DMS 273 treated with DMSO at 0.1 percent for 48 hours (cell line): Measurements from ENCODE around the gene RHO.
"Not testable (repeated sequence)": the region's sequence is repeated elsewhere in the genome, so short reads cannot be mapped to it uniquely, and the experiment has no call there.

Experiments
- DNase-seq: peaks from one replicate; lab custom pipeline; 2025; lab: John Stamatoyannopoulos, UW

The RHO gene

DNA sequence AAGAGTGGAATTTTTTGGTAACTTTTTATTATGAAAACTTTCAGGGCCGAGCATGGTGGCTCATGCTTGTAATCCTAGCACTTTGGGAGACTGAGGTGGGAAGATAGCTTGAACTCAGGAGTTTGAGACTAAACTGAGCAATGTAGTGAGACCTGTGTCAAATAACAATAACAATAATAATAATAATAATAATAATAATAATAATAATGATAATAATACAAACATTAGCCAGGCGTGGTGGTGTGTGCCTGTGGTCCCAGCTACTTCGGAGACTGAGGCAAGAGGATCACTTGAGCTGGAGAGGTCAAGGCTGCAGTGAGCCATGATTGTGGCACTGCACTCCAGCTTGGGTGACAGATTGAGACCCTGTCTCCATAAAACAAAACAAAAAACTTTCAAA is 17.5 kb downstream of the RHO start:
- DNase-seq: not testable (repeated sequence)

- DNase-seq: no peak
Measured at GRCh38 chr3:129547241-129547640, 18.8 kb downstream of the RHO start.

DNA sequence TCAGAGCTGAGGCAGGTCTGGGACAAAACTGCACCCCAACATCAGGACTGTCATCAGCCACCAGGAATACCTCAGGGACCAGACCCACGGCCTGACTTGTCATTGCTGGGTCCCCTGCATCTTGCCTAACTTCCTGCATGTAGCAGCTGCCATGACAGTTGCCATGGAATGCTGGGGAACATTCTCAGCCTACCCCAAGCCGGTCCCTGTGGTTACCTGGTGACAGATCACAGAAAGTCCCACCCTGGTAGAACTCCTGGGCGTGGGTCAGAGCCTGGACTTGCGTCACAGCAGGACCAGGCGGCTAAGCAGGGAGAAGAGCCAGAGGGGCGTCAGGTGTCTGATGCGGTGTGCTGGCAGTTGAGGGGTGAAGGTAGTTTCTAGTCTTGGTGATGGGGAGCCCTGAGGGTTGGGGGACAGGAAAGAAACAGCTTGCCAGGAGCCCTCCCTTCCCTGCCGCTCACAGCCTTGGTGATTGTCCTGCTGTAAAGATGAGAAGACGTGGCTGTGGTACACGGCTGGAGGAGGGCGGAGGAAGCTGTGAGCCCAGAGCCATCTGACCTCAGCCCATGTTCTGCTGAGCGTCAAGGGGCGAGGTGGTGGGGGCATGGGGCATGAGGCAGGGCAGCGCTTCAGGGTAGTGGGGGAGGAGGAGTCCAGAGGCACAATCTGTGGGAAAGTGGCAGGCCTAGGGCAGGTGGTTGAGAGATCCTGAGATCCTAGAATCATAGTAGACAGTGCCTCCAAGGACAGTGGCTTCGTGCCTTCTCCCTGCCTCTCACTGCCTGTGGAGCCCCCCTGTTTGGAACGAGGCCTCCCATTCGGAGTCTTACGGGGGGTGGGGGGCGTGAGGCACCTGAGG is 19.9 kb downstream of the RHO start:
- no peak for DNase-seq

GRCh38 chr3:129549006-129549800 is 20.8 kb downstream of the RHO start:
- DNase-seq: no peak

- DNase-seq: no peak
Measured at GRCh38 chr3:129549805-129550204, 21.4 kb downstream of the RHO start.

GRCh38 chr3:129552287-129553050 is 24.0 kb downstream of the RHO start:
- DNase-seq: no peak

DNA sequence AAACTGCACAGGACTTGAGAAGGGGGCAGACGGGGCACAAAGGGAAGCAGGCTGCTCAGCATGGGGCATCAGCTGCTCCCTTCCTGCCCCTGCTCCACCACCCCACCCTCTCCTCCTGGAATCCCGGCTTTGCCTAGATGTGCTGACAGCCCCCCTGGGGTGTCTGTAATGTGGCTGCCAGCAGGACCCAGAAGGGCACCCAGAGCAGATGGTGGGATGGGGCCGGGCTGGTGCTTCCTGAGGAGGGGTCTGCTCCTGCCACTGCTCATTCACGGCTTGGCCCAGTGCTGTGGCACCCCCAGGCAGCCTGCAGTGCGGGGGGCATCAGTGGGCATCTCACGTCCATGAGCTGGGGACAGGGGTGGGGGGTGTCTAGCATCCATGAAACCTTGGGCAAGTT is 24.7 kb downstream of the RHO start:
- DNase-seq: no peak

GRCh38 chr3:129553719-129554118 is 25.3 kb downstream of the RHO start:
- no peak for DNase-seq

DNA sequence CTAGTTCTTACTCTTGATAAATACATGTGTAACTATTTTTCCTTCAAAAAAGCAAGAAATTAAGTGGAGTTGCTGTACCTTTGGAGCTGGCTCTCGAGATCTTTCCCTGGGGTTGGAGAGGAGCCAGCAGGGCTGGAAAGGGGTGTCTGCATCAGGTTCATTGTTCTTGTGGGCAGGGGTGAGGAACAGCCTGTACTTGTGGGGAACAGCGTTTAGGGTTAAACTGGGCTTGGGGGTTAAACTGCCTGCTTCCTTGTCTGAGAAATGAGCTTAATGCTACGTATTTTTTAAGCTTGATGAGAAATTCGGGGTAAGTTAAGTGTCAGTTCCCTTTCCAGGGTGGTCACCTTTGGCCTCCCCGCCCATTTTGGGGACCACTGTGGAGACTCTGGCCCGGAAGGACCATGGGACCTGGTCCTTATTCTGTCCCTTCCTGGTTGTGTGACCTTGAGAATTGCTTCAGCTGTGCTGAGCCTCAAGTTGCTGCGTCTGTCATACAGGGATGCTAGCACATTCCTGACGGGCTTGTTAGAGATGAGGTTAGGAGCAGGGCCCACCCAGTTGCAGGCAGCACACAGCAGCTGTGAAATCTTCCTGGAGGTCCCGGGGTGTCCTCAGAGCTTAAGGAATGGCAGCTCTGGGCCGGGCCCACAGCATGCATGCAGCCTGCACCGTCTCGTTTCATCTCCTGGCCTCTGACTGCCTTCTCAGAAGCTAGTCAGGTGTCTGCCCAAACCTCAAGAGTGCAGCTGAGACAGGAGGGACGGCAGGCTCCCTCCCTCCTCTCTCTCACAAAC is 26.1 kb downstream of the RHO start:
- DNase-seq: no peak

DNA sequence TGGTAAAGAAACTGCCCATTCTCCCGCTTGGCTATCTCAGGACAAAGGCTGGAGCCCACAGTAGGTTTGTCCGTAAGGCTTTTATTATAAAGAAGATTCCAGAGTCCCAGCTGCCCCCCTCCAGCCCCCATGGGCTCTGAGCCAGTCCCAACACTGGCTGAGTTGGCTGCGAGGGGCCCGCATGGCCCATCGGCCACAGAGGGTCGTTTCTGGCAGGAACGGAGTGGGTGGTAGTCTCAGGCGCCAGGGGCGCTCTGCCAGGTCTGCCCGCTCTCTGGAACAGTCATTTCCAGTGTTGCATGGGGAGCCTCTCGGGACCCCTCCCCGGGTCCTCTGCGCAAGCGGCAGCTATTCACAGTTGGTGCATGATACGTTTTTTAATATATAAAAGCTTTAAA is 26.7 kb downstream of the RHO start:
- DNase-seq: no peak

GRCh38 chr3:129555616-129556357 is 27.3 kb downstream of the RHO start:
- DNase-seq: no peak

DNA sequence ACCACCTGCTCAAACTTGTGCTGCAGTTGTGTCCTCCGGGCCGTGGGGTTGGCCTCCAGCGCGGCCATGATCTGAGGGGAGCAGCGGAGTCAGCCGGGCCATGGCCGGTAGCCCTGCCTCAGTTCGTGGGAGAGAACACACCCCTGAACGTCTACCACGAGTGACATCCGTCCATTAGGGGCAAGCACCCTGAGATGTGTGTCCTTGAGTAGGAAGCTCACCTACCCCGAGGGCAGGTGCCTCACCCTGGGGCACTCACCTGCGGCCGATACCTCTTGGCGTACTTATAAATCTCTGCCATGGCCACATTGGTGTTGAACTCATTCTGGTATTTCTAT is 27.9 kb downstream of the RHO start:
- DNase-seq: no peak

GRCh38 chr3:129556890-129557547 is 28.6 kb downstream of the RHO start:
- no peak for DNase-seq

GRCh38 chr3:129557548-129557894 is 29.1 kb downstream of the RHO start:
- no peak for DNase-seq

- DNase-seq: no peak
Measured at GRCh38 chr3:129558081-129558771, 29.8 kb downstream of the RHO start.

DNA sequence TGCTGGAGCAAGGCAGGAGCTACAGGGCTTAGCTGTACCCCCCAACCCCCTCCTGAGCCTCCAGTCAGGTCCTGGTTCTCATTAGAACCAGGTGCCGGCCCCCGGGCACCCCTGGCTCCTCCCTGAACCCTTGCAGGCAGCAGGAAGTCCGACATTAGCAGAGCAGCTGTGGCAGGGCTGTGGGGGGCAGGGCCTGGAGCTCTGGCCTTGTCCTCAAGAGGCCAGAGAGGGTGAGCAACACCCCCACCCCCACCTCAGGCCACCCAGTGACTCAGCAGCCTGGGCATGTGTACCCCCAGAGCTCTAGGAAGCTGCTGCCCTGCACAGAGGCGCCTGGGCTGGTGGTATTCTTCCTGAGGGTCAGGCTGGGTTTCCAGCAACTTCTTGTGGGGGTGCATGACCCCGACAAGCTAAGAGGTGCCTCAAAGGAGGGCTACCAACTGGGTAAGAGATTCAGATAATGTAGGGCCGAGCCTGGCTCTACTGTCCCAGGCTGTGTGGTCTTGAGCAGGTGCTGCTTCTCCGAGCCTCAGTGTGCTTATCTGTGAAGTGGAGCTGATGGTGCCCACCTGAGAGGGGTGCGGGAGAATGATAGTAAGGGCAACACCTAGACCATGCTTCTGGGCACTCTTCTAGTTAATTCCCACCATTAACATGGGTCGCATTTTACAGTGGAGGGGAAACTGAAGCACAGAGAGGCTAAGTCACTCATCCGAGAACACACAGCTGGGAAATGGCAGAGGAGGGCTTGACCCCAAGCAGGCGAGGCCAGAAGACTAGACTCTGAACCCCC is 30.5 kb downstream of the RHO start:
- DNase-seq: no peak

DNA sequence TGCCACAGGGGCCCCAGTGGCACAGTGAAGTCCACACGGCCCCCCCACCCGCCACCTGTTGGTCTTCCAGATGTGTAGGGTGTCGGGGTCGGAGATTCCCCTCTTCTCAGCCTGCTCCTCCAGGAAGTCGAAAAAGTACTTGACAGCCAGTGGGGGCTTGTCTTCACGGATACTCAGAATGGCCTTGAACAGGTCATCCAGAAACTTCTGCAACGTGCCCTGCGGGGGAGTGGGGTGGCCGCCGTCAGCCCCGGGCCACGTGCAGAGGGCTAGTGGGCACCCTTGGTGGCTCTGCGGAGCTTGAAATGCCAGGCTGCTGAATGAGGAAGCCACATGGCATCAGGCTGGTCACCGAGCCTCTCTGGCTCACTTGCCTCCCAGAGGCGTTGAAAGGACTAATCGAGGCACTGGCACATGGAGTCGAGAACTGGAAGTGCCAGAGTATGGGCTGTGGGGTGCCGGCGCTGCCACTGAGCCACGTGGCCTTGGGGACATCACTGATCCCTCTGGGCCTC is 31.2 kb downstream of the RHO start:
- DNase-seq: no peak

DNA sequence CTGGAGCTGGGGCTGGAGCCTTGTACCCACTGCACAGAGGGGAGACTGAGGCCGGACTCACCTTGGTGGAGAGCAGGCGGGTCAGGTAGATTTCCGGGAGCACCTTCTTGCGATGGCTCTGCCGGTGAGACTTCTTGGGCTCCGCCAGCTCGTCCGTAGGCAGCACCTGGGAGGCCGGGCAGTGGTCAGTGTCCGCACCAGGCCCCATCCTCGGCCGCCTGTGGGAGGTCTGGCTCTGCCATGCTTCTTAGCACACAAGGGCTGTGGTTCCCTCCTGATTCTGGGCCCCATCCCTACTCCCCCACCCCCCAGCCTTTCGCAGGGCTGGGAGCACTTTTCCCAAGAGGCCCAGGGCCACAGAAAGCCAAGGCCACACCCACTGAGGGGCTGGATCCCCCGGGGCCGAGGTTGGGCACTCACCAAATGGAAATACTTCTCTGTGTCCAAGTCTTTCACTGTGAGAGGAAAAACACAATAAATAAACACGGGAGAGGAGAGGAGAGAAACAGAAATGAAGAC is 31.9 kb downstream of the RHO start:
- DNase-seq: no peak
